NB4 (cell line): ENCODE data around the gene PHF21B.

Experiments used
- DNase-seq: peaks from one replicate; pipeline ENCODE4 v3.0.0; 2010; ENCODE audit warnings: low read depth
- H3K4me3 ChIP-seq: one replicate; pipeline ENCODE4 v1.5.1; 2011; ENCODE audit warnings: mild to moderate bottlenecking, low read depth, low read length, moderate library complexity
- MYC ChIP-seq: IDR thresholded peaks from 2 replicates; pipeline ENCODE4 v1.6.1; 2011; ENCODE audit warnings: low read depth, low read length
- POLR2A ChIP-seq: IDR thresholded peaks from 2 replicates; pipeline ENCODE4 v1.6.1; 2011; ENCODE audit warnings: mild to moderate bottlenecking; ENCODE audit not compliant: insufficient read length; ENCODE audit errors: extremely low read depth
- TF ChIP-seq, protein P1 (sequence below): IDR thresholded peaks from one replicate; pipeline ENCODE4 v1.5.1; 2012; ENCODE audit warnings: low read depth, low read length
- TF ChIP-seq, protein P2 (sequence below): IDR thresholded peaks from 2 replicates; pipeline ENCODE4 v1.6.1; 2011; ENCODE audit warnings: low read depth, low read length

PHF21B gene

DNA sequence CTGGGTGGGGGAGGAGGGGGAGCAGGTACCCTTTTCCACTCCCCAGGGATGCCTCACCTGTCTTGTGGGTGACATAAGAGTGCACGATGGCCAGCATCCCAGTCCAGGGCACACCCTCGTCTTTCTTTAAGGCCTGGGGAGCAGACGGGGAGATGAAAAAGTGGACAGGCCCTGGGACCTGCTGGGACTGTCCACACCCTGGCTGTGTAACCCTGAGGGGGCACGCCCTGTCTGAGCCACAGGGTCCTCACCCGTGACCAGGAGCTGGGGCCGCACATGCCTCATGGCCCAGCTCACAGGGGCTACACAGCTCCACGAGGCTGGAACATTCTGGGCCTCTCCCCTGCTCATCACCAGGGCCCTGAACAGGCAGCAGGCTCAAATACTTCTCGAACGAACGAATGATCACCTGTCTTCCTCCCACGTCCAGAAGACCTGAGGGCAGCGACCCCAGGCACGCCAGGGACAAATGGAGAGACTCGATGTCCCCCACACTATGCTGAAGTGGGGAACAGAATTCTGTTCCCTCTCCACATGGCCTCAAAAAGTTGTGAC, 123.9 kb downstream of the PHF21B start:
- DNase-seq, result no peak
- H3K4me3 ChIP-seq, result no peak overlapping the region
- TF ChIP-seq POLR2A, result no peak
- TF ChIP-seq, protein P1, sequence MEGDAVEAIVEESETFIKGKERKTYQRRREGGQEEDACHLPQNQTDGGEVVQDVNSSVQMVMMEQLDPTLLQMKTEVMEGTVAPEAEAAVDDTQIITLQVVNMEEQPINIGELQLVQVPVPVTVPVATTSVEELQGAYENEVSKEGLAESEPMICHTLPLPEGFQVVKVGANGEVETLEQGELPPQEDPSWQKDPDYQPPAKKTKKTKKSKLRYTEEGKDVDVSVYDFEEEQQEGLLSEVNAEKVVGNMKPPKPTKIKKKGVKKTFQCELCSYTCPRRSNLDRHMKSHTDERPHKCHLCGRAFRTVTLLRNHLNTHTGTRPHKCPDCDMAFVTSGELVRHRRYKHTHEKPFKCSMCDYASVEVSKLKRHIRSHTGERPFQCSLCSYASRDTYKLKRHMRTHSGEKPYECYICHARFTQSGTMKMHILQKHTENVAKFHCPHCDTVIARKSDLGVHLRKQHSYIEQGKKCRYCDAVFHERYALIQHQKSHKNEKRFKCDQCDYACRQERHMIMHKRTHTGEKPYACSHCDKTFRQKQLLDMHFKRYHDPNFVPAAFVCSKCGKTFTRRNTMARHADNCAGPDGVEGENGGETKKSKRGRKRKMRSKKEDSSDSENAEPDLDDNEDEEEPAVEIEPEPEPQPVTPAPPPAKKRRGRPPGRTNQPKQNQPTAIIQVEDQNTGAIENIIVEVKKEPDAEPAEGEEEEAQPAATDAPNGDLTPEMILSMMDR, result no peak
- TF ChIP-seq MYC, result no peak
- TF ChIP-seq, protein P2, sequence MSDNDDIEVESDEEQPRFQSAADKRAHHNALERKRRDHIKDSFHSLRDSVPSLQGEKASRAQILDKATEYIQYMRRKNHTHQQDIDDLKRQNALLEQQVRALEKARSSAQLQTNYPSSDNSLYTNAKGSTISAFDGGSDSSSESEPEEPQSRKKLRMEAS, result no peak

DNA sequence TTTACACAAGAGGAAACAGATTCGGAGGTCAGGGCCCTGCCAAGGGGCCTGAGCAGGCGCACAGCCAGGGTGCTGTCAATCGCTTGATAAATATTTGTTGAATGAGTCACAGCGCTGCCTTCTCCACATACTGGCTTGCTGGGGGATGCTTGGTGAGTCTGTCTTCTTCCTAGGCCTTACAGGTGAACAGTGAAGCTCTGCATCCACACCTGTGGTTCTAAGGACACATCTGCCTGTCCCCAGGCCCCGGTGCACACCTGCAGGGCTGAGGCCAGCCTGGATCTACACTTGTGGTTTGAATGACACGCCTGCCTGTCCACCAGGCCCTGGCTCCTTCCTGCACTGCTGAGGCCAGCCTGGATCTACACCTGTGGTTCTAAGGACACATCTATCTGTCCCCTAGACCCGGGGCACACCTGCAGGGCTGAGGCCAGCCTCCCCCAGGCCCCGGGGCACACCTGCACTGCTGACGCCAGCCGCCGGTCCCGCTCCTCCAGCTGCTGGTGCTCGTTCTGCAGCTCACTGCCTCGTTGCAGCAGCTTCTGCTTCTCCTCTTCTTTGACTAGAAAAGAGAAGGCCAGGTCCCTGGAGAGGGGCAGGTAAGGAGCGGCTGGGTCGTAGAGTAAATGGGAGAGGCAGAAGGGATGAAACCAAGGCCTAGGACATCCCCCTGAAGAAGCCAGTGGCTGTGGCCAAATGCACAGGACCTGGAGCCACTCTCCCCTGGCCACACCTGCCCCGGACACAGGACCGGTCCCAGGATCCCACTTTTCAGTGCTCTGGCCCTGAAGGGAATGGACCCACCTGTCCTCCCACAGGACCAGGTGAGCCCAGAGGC, 124.6 kb downstream of the PHF21B start:
- TF ChIP-seq, protein P1, result no peak
- TF ChIP-seq MYC (no peak), POLR2A (no peak)
- TF ChIP-seq, protein P2, result no peak
- H3K4me3 ChIP-seq, result no peak overlapping the region
- DNase-seq, result no peak

DNA sequence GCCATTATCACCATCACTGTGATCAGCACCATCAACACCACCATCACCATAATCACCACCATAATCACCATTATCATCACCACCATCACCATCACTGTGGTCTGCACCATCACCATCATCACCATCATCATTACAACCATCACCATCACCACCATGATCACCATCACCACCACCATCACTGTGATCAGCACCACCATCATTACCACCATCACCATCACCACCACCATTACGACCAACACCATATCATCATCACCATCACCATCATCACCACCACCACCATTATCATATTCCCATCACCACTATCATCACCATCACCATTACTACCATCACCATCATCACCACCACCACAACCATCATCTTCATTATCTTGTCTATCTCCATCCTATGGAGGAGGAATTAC, 125.2 kb downstream of the PHF21B start:
- DNase-seq, result no peak
- no peak overlapping the region for H3K4me3 ChIP-seq
- TF ChIP-seq MYC (no peak), POLR2A (no peak)
- TF ChIP-seq, protein P2, result no peak
- TF ChIP-seq, protein P1, result no peak

DNA sequence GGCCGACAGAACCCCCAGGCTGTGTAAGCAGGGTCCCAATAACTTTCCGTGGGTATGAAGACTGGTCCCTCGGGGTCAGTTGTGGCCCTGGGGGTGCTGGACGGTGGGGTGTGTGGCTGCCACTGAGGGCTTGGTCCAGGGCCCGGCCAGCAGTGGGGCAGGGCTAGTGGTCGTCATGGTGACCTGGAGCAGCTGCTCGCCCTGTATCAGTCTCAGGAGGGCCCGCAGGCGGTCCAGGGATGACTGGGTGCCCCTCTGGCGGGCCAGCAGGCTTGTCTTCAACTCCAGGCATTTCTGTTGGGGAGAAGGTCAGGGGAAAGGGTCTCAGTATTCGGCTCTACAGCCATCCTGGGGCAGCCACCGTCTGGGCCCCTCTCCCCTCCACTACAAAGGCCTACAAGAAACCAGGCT, 126.8 kb downstream of the PHF21B start:
- TF ChIP-seq, protein P1, result no peak
- TF ChIP-seq MYC (no peak), POLR2A (no peak)
- TF ChIP-seq, protein P2, result no peak
- no peak overlapping the region for H3K4me3 ChIP-seq
- DNase-seq, result no peak

DNA sequence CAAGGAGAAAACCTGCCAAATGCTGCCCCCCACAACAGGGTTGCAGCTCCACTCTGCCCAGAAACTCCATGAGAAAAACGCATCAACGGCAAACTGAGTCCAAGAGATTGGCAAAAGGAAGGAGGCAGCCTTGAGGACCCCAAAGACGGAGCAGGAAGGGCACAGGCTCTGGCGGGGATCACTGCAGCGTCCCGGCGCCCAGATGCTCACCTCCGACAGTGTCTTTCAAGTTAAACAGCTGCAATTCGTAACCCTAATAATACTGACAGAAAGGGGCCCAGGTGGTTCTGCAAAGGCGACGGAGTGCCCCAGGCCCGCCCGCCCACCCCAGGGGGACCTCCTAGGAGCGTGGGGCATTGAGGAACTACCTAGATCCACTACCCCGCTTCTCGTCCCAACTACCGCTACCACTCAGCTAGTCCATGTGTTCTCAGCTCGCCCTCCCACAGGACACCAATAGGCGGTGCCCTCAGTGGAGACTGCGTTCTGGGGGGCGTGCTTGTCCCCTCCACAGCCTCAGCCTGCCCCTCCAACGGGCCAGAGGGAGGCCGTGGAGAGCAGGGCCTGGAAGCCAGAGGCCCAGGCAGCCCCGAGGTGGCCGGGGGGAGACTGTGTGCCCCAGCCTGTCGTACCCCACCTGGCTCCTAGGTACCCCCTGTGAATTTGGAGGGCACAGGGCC, 127.4 kb downstream of the PHF21B start:
- no peak for DNase-seq
- H3K4me3 ChIP-seq, result no peak overlapping the region
- TF ChIP-seq MYC (no peak), POLR2A (no peak)
- TF ChIP-seq, protein P1, result no peak
- TF ChIP-seq, protein P2, result no peak
